ENCODE results near the gene KIAA0232.

The KIAA0232 gene

GRCh38 chr4:6769233-6769988 lies 13.1 kb upstream of the KIAA0232 start:
- no peaks in the 10 kb centered on the region for H3K27me3 ChIP-seq (ENCODE audit: insufficient read depth, poor library complexity, severe bottlenecking)
- no peak overlapping the region for H3K27ac ChIP-seq (ENCODE audit: poor library complexity, severe bottlenecking)
- no peak for TF ChIP-seq CTCF (IDR thresholded peaks at IDR 0.05; ENCODE audit: poor library complexity, severe bottlenecking)
- H3K9me3 ChIP-seq (ENCODE audit: severe bottlenecking): no peaks in the 10 kb centered on the region
- H3K36me3 ChIP-seq (ENCODE audit: low read depth): no peaks in the 10 kb centered on the region
- H3K4me3 ChIP-seq (ENCODE audit: severe bottlenecking): no peak overlapping the region
- no peak for ATAC-seq (ENCODE audit: low read depth)
- DNase-seq (ENCODE audit: low spot score): no peak
- H3K4me1 ChIP-seq (ENCODE audit: insufficient read depth, poor library complexity, severe bottlenecking): peaks cover 3% of the 10 kb centered on the region

- Histone ChIP-seq H3K4me1 (ENCODE audit: insufficient read depth, poor library complexity, severe bottlenecking) (peaks cover 3% of the 10 kb centered on the region), H3K27ac (ENCODE audit: poor library complexity, severe bottlenecking) (no peak overlapping the region), H3K9me3 (ENCODE audit: severe bottlenecking) (no peaks in the 10 kb centered on the region), H3K4me3 (ENCODE audit: severe bottlenecking) (no peak overlapping the region), H3K27me3 (ENCODE audit: insufficient read depth, poor library complexity, severe bottlenecking) (no peaks in the 10 kb centered on the region), H3K36me3 (ENCODE audit: low read depth) (no peaks in the 10 kb centered on the region)
- DNase-seq (ENCODE audit: low spot score) (no peak), ATAC-seq (ENCODE audit: low read depth) (no peak)
- TF ChIP-seq CTCF (IDR thresholded peaks at IDR 0.05; ENCODE audit: poor library complexity, severe bottlenecking): no peak
Observed at GRCh38 chr4:6769989-6770420, 12.5 kb upstream of the KIAA0232 start.

GRCh38 chr4:6770581-6771228 lies 11.8 kb upstream of the KIAA0232 start:
- DNase-seq (ENCODE audit: low spot score): no peak
- Histone ChIP-seq H3K4me1 (ENCODE audit: insufficient read depth, poor library complexity, severe bottlenecking) (peaks cover 3% of the 10 kb centered on the region), H3K9me3 (ENCODE audit: severe bottlenecking) (no peaks in the 10 kb centered on the region), H3K27ac (ENCODE audit: poor library complexity, severe bottlenecking) (no peak overlapping the region), H3K36me3 (ENCODE audit: low read depth) (no peaks in the 10 kb centered on the region), H3K27me3 (ENCODE audit: insufficient read depth, poor library complexity, severe bottlenecking) (no peaks in the 10 kb centered on the region), H3K4me3 (ENCODE audit: severe bottlenecking) (no peak overlapping the region)
- no peak for ATAC-seq (ENCODE audit: low read depth)
- no peak for TF ChIP-seq CTCF (IDR thresholded peaks at IDR 0.05; ENCODE audit: poor library complexity, severe bottlenecking)

- TF ChIP-seq CTCF (IDR thresholded peaks at IDR 0.05; ENCODE audit: poor library complexity, severe bottlenecking): no peak
- Histone ChIP-seq H3K27ac (ENCODE audit: poor library complexity, severe bottlenecking) (no peak overlapping the region), H3K9me3 (ENCODE audit: severe bottlenecking) (no peaks in the 10 kb centered on the region), H3K36me3 (ENCODE audit: low read depth) (no peaks in the 10 kb centered on the region), H3K4me1 (ENCODE audit: insufficient read depth, poor library complexity, severe bottlenecking) (peaks cover 3% of the 10 kb centered on the region), H3K27me3 (ENCODE audit: insufficient read depth, poor library complexity, severe bottlenecking) (no peaks in the 10 kb centered on the region), H3K4me3 (ENCODE audit: severe bottlenecking) (no peak overlapping the region)
- no peak for DNase-seq (ENCODE audit: low spot score)
- ATAC-seq (ENCODE audit: low read depth): no peak
Observed at GRCh38 chr4:6771229-6771671, 11.3 kb upstream of the KIAA0232 start.

Data from RWPE2 (cell line).